Thoracic aorta (tissue), 2 donors: ENCODE data around the gene PTPDC1. TPM values are rescaled to one million over a fixed set of nuclear protein-coding genes. Genes with fewer than 3 reads are reported as not detected.
"Not testable (repeated sequence)": the region's sequence is repeated elsewhere in the genome, so short reads cannot be mapped to it uniquely, and the experiment has no call there.

Experiments used
- ATAC-seq: fragments of 150-250 bp; one replicate; pipeline ENCODE4 v1.8.0; 2017; ENCODE audit warnings: low read depth; ENCODE audit not compliant: insufficient number of reproducible peaks, low FRiP score
- DNase-seq: peaks from one replicate; pipeline ENCODE4 v3.0.0-alpha.2; 2020; ENCODE audit warnings: low spot score
- H3K27ac ChIP-seq, 2 donors: fragments of 200-600 bp; sonication (generic); 1 replicate in 1 of 2; 2 replicates in 1 of 2; pipeline ENCODE4 v1.5.1; 2016; ENCODE audit warnings: mild to moderate bottlenecking in 2 of 2, moderate library complexity in 2 of 2
- H3K27me3 ChIP-seq: fragments of 200-600 bp; sonication (generic); replicated peaks from 2 replicates; pipeline ENCODE4 v1.6.0; 2016; ENCODE audit warnings: mild to moderate bottlenecking; ENCODE audit not compliant: insufficient read depth
- H3K36me3 ChIP-seq: fragments of 200-600 bp; sonication (generic); one replicate; pipeline ENCODE4 v1.5.1; 2016
- H3K4me1 ChIP-seq, 2 donors: fragments of 200-600 bp; sonication (generic); 1 replicate in 1 of 2; 2 replicates in 1 of 2; pipeline versions ENCODE4 v1.5.1 to v1.6.0; 2016; ENCODE audit warnings: low read depth in 2 of 2, mild to moderate bottlenecking in 1 of 2; ENCODE audit not compliant: control insufficient read depth in 1 of 2
- H3K4me3 ChIP-seq: fragments of 200-600 bp; sonication (generic); 2 replicates; pipeline ENCODE4 v1.5.1; 2016; ENCODE audit warnings: mild to moderate bottlenecking
- H3K9me3 ChIP-seq: fragments of 200-600 bp; sonication (generic); 2 replicates; pipeline ENCODE4 v1.5.1; 2016
- CTCF ChIP-seq: fragments of 200-600 bp; sonication (generic); IDR thresholded peaks from one replicate; pipeline ENCODE4 v1.5.1; 2019; ENCODE audit warnings: antibody characterized with exemption
- total RNA-seq, 2 donors: library from RNA; depleted of rRNA; stranded (reverse); fragments of >200 nt; gene quantifications; one replicate each; pipeline versions ENCODE4 v1.1.0 to v1.2.3, GENCODE V29; 2016

The PTPDC1 gene
- total RNA-seq, 2 donors from 2014 or later, result 24.8 to 25.7 TPM

GRCh38 chr9:94086486-94087345 is 2.5 kb downstream of the PTPDC1 start:
- TF ChIP-seq CTCF, result no peak
- no peaks in the 10 kb centered on the region for H3K27me3 ChIP-seq
- H3K36me3 ChIP-seq, result no peaks in the 10 kb centered on the region
- peaks cover 0 to 5% of the 10 kb centered on the region in 2 donors for H3K4me1 ChIP-seq
- no peak overlapping the region for H3K4me3 ChIP-seq
- no peaks in the 10 kb centered on the region for H3K9me3 ChIP-seq
- H3K27ac ChIP-seq, result no peak overlapping the region
- DNase-seq, result no peak
- ATAC-seq, result no peak

DNA sequence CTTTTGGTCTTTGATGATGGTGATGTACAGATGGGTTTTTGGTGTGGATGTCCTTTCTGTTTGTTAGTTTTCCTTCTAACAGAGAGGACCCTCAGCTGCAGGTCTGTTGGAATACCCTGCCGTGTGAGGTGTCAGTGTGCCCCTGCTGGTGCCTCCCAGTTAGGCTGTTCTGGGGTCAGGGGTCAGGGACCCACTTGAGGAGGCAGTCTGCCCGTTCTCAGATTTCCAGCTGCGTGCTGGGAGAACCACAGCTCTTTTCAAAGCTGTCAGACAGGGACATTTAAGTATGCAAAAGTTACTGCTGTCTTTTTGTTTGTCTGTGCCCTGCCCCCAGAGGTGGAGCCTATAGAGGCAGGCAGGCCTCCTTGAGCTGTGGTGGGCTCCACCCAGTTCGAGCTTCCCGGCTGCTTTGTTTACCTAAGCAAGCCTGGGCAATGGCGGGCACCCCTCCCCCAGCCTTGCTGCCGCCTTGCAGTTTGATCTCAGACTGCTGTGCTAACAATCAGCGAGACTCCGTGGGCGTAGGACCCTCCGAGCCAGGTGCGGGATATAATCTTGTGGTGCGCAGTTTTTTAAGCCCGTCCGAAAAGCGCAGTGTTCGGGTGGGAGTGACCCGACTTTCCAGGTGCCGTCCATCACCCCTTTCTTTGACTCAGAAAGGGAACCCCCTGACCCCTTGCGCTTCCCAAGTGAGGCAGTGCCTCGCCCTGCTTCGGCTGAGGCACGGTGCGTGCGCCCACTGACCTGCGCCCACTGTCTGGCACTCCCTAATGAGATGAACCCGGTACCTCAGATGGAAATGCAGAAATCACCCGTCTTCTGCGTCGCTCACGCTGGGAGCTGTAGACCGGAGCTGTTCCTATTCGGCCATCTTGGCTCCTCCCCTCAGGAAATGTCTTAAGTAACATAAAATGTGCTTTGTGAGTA is 10.2 kb downstream of the PTPDC1 start:
- not testable (repeated sequence) for ATAC-seq, H3K4me3 ChIP-seq, H3K27ac ChIP-seq, H3K36me3 ChIP-seq, H3K9me3 ChIP-seq, H3K27me3 ChIP-seq, DNase-seq, H3K4me1 ChIP-seq

DNA sequence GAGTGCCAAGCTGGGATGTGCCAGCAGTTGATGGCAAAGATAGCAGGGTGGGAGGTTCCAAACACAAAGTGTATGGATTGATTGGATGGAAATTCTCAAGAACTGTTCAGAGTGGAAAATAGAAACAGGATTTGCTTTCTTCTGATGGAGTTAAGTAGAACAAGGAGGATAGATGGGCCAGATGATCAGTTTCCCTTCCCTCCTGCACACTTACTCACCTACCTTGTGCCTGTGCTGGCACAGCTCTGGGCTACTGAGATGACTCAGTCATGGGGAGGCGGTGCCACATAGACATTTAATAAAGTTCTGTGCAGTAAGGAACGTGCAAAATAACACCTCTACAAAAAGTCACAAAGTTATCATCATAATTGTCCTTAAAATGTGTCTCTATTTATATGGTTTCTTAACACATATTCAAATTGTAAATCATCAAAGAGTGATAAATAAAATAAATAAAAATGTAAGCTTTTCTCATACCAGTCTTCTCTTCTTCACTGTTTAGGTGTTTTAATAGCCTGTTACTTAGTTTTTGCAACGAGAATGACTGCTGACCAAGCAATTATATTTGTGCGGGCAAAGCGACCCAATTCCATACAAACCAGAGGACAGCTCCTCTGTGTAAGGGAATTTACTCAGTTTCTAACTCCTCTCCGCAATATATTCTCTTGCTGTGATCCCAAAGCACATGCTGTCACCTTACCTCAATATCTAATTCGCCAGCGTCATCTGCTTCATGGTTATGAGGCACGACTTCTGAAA is 12.7 kb downstream of the PTPDC1 start:
- Histone ChIP-seq H3K4me1 (no peaks in the 10 kb centered on the region), H3K36me3 (peaks cover 3% of the 10 kb centered on the region), H3K4me3 (no peak overlapping the region), H3K27ac (no peak overlapping the region), H3K9me3 (no peaks in the 10 kb centered on the region), H3K27me3 (no peaks in the 10 kb centered on the region)
- no peak for DNase-seq
- ATAC-seq, result no peak
- no peak for TF ChIP-seq CTCF

DNA sequence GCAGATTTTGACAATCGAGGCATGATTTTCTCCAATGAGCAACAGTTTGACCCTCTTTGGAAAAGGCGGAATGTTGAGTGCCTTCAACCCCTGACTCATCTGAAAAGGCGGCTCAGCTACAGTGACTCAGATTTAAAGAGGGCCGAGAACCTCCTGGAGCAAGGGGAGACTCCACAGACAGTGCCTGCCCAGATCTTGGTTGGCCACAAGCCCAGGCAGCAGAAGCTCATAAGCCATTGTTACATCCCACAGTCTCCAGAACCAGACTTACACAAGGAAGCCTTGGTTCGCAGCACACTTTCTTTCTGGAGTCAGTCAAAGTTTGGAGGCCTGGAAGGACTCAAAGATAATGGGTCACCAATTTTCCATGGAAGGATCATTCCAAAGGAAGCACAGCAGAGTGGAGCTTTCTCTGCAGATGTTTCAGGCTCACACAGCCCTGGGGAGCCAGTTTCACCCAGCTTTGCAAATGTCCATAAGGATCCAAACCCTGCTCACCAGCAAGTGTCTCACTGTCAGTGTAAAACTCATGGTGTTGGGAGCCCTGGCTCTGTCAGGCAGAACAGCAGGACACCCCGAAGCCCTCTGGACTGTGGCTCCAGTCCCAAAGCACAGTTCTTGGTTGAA is 13.6 kb downstream of the PTPDC1 start:
- ATAC-seq (no peak), DNase-seq (no peak)
- no peak for TF ChIP-seq CTCF
- Histone ChIP-seq H3K4me1 (no peaks in the 10 kb centered on the region), H3K27ac (no peak overlapping the region), H3K36me3 (peaks cover 3% of the 10 kb centered on the region), H3K9me3 (no peaks in the 10 kb centered on the region), H3K27me3 (no peaks in the 10 kb centered on the region), H3K4me3 (no peak overlapping the region)

DNA sequence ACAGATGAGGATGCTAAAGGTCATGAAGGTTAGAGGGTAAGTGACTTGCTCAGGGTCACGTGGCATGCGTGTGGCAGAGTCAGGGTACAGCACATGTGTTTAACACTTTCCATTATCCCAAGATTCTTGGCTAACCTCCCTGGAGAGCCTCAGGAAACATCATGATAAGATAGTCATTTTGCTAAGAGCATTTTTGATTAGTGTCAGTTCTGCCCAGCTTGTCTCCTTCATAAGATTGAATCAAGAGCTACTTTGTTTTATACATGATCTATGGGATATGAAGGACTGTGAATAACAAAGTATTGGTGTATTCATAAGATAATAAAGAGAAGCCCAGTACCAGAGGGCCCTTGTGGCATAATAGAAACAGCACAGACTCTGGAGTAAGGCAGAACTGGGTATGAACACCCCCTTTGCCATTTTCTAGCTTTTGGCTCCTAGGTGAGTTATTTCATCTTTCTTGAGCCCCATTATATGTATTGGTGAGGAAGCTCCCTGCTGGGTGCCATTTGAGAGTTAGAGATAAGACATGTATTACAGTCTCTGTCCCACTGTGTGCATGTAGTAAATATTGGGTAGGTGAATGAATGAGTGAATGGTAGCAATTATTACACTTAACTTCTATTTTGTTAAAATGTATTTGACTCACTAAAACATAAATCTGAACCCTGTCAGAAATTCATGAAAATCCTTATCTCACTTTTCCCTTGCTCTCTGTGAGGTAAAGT is 16.1 kb downstream of the PTPDC1 start:
- Histone ChIP-seq H3K9me3 (no peaks in the 10 kb centered on the region), H3K4me1 (no peaks in the 10 kb centered on the region), H3K27me3 (no peaks in the 10 kb centered on the region), H3K27ac (no peak overlapping the region), H3K36me3 (peaks cover 3% of the 10 kb centered on the region), H3K4me3 (no peak overlapping the region)
- TF ChIP-seq CTCF, result no peak
- no peak for DNase-seq
- no peak for ATAC-seq
